OCI-LY3 (cell line): Measurements from ENCODE around the gene AFDN.

Experiments used
- CTCF ChIP-seq: fragments of 200-600, 300-600 bp; sonication (generic); IDR thresholded peaks from 2 replicates; pipeline ENCODE4 v1.5.1; 2014; ENCODE audit warnings: antibody characterized with exemption, low read length, low read depth
- EZH2phosphoT487 ChIP-seq: fragments of 200-600 bp; shearing (Covaris generic); IDR thresholded peaks from 2 replicates; pipeline ENCODE4 v1.6.1; 2018; ENCODE audit warnings: antibody characterized with exemption, mixed run types, low read depth

GRCh38 chr6:167849846-167850459 is 23.2 kb downstream of the AFDN start:
- TF ChIP-seq CTCF (no peak), EZH2phosphoT487 (no peak)
